Erythroblast (primary cell): Measurements from ENCODE around the gene COQ5.

Experiments
- GATA1 ChIP-seq: IDR thresholded peaks from 2 replicates; pipeline ENCODE4 v1.6.1; 2011; ENCODE audit warnings: low read depth, mild to moderate bottlenecking, control low read depth, low read length, moderate library complexity
- POLR2A ChIP-seq: IDR thresholded peaks from 2 replicates; pipeline ENCODE4 v1.6.1; 2011; ENCODE audit warnings: mild to moderate bottlenecking, low read length

GRCh38 chr12:120488057-120488640 is 40.8 kb downstream of the COQ5 start:
- TF ChIP-seq POLR2A (no peak), GATA1 (no peak)
